DLD1 (cell line): Measurements from ENCODE around the gene CACNB1.

Experiments used
- in situ Hi-C: cut with HindIII; loops from 2 replicates; pipeline ENCODE4 v1.10.0; 2017; ENCODE audit warnings: low sequenced_read_pairs

The CACNB1 gene

DNA sequence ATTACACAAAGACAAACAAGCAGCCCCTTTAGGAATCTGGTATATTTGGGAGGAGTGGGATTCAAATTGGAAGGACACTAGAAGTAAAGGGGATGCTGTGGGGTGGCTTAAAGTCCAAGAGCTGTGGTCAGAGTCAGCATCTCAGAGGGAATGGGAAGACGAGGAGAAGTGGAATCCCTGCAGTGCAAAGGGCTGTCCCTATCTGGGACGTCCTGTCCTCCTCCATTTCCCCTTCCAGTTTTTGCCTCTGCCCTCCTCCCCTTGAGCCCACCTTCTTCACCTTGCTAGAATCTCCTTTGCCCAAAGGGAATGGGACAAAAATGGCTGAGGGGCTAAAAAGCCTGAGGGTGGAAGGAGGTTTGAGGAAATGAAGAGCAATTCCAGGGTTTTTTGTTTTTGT, 41.8 kb downstream of the CACNB1 start:
- in situ Hi-C loops, result no loop called here

DNA sequence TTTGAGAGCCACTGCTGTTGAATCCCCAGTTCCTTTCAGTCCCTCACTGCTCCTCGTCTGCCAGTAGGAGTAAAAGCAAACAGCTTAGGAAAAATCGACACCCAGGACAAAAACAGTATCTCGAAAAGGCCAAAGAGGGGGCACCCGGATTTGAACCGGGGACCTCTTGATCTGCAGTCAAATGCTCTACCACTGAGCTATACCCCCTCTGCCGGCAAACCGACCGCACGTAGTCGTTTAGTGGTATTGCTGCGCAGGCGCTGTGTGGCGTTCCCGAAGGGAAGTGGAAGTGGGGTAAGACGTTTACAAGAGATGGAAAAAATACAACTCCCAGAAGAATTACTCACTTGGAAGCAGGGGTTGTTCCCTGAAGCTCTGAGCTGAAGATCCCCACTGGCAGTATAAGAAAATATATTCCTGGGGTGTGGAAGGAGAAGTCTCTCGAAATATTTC, 43.8 kb downstream of the CACNB1 start:
- in situ Hi-C loops, result no loop called here

DNA sequence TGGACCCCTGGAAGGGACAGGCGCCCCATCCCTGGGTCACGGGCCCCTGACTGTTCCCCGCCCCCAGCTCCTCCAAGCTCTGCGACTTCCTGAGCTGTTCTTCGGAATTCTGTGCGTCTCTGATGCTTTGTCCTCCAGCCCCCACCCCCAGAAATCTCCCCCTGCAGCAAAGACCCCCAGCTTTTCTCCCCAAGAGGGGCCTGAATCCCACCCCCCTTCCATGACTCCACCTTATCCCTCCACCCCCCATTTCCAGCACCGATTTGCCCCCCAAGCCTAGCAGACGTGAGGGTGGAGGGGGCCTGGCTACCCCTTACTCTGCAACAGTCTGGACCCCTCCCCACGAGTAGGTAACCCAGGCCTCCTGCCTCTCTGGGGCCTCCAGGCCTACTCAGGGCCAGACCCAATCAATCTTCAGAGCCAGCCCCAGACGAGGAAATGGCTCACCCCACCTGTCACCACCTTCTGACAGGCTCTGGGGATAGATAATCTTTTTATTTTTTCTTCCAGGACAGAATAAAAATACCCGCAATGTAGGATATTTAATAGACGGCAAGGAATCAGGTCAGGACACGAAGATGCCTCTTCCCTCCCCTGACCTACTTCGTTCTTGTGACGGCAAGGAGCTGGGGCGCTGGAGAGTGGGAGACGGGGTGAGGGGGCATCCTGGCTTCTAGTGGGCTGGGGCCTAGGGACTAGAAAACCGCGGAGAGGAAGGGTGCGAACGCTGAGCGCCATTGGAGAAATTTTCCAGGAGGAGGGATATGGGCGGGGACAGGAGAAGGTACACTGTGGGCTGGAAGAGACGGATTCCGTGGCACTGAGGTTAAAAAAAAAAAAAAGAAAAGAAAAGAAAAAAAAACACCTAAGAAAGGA, 45.3 kb downstream of the CACNB1 start:
- in situ Hi-C loops, result no loop called here

DNA sequence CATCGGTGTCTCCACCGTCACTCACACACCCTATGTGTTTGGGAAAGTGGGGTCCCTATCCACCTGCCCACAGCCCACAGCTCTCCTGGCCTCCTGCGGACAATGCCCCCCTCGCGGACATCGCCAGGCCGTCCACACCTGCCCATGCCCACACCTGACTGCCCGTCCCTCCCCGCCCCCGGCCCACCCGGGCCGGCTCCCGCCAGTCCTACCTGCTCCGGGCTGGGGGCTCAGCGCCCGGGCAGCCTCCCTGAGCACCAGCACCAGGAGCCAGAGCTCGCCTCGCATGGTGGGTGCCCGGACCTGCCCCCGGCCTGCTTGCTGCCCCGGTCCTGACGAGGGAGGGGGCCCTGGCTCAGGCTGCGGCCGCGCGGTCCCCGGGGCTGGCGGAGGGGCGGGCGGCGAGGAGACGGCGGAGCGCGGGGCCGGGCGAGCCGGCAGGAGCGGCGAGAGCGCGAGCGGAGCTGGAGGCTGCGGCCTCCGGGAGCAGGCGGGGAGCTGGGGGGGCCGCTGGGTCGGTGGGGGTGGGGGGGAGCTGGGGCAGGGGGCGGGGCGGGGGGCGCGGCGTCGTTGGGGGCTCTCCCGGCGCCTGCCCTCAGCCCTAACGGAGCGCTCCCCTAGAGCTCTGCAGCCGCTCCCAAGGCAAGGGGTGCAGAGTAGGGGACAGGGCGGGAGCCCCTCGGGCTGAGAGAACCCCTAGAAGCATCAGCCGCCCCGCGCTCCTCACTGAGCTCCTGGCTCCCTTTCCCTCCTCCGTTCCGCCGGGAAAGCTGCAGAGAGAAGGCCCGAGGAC, 46.1 kb downstream of the CACNB1 start, which contains the start of gene PLXDC1:
PLXDC1 (minus strand) TSS at position 488 of the 793 bp plus-strand sequence; CDS start at position 288, 200 bp downstream.
- in situ Hi-C loops, result no loop called here

DNA sequence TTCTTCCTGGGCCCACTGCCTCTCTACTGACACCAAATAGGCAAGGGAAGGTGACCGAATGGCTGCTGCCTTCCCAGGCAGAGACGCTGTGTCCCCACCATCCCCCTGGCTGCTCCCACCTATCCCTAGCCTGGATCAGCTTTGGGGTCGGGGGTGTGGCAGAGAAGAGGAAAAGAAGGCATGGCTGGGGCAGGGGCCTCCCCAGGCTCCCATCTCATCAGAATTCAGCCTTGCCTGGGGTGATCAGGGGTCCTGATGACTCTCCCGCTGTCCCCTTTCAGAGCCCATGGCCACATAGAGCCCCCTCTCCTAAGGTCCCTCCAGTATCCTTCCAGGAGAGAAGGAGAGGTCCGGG, 46.7 kb downstream of the CACNB1 start:
- in situ Hi-C loops, result no loop called here

DNA sequence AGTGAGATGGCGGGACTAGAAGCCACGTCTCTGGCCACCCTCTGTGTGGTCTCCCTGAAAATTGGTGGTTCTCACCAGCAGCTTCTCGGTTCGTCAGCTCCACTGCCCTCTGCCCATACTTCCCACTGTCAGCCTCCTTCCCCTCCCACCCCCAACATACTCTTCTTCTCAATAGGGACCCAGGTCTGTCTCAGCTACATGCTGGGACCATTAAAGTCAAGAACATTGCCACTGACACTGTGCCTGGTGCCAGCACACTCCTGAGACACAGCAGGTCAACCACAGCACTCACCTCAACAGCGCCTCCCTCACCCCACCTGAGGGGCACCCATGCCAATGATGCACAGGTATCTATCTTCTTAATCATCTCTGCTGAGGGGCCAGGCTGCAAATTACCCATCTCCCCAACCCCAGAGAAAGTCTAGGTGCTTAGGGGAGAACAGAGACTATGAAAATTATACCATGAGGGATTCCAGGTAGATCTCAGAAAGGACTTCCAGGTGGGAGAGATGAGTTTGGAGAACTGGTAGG, 47.3 kb downstream of the CACNB1 start:
- in situ Hi-C loops, result no loop called here

DNA sequence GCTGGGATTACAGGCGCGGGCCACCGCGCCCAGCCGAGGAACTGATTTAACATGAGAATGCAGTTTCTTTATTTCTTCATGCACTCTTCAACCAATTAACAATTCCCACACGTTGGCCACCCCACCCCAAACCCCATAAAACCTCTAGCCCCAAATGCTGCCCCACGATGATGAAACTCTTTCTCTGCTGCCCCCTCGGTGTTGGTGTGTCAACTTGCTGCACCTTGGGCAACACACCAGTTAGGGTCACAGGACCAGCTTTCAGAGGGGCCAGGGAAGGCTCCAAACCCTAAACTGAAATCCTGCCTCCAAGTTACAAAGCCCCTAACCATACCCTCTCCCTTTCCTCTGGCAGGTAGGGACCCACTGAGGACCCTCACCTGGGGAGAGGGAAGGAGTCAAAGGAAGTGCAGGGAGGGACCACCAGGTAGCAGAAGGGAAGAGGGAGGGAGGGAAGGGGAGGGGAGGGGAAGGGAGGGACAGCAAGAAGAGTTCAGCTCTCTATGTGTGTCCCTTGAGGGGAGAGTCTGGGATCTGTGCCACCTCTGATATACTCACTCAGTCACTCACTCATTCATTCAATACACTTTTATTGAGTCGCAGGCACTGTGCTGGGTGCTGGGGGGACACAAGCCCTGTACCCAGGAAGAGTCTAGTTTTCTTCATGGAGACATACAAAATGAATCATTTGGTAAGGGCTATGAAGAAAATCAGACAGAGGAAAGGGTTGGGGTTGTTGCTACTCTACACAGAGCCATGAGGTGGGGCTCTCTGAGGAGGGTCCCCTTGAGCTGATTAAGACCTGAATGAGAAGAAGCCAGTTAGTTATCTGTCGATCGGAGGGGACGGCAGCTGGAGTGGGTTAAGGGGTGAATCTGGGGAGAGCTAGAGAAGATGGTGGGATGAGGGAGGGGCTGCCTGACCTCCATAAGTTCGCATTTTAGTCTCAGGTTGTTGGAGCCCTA, 50.0 kb downstream of the CACNB1 start:
- in situ Hi-C loops, result no loop called here

DNA sequence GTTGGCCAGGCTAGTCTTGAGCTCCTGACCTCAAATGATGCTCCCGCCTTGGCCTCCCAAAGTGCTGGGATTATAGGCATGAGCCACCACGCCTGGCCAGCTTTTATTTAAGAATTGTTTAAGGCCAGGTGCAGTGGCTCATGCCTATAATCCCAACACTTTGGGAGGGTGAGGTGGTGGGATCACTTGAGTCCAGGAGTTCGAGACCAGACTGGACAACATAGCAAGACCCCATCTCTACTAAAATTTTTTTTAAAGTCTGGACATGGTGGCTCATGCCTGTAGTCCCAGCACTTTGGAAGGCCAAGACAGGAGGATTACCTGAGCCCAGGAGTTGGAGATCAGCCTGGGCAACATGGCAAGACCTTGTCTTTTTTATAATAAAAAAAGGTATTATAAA, 51.2 kb downstream of the CACNB1 start:
- in situ Hi-C loops, result no loop called here

DNA sequence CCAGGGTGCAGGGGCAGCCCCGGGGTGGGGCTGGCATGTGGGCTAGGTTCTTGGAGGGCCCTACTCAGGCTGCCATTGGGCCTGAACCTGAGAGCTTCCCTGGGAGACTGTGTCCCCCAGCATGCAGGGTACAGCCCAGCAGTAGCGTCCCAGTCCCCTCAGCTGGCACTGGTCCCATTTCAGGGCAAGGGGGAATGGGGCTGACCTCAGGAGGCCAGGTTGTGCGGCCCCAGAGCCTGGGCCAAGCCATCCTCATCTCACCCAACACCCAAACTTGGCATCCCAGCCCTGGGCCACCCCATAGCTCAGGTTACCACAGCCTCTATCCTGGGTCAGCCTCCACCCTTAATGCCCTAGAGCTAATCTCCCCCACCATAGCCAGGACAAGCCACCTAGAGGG, 52.3 kb downstream of the CACNB1 start:
- in situ Hi-C loops, result no loop called here

DNA sequence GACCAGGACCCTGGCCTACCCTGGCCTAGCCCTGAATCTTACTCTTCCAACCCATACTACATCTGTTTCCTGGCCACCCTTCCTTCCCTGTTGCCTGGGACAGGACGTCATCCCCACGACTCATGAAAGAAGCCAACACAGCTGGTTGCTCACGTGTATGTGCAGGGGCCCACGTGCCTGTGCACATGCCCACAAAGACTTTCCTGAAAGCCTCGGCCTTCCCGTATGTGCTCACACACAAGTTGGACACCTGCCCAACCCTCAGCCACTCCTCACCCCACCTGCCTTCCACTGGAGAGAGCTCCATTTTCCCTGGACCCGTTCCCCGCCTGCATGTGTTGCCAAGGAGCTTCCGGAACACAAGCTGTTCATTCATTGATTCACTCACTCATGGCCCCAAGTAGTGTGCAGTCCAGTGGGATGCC, 53.0 kb downstream of the CACNB1 start:
- in situ Hi-C loops, result no loop called here

DNA sequence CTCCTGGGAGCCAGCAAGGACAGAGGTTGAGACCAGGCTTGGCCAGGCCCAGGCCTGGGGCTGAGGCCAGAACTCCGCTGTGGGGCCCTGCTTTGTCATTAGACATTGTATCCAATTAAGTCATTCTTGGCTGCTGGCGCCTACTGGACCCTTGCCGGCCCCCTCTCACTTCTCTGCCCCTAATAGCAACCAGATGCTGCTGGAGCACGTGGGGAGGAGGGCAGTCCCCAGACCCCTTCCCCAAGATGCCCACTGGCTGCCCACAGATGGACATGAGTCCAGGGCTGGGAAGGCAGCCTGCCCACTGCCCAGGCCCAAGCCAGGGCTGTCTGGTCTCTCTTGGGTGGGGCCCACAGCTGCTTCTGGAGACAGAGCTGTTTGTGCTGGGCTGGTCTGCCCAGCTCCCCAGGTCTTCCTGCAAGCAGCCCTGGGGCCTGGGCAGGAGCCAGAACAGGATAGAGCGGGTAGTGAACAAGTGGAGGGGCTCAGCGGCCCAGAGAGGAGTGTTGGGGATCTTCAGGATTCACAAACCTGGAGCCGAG, 53.8 kb downstream of the CACNB1 start:
- in situ Hi-C loops, result no loop called here

DNA sequence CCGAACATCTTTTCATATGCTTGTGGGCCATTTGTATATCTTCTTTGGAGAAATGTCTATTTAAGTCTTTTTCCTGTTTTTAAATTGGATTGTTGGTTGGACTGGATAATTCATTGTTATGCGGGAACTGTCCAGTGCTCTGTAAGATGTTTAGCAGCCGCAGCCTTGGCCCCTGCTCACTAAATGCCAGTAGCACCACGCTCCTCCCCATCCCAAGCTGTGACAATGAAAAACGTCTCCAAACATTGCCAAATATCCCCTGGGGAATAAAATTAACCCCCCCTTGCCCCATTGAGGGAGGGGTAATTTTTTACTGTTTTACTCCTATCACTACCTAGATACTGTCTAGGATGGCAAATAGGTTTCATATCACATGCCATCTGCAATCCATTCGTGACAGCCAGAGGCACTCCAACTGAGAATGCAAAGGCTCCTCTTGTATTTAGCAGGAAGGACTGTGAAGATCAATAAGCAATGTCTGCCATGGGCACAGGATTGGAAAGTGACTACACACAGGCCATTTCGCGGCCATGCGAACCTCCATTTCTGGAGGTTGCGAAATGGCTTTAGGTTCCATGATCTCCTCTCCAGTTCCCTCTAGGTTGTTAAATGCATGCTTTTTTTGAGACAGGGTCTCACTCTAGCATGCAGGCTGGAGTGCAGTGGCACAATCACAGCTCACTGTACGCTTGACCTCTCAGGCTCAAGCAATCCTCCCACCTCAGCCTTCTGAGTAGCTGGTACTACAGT, 55.4 kb downstream of the CACNB1 start:
- in situ Hi-C loops, result no loop called here

DNA sequence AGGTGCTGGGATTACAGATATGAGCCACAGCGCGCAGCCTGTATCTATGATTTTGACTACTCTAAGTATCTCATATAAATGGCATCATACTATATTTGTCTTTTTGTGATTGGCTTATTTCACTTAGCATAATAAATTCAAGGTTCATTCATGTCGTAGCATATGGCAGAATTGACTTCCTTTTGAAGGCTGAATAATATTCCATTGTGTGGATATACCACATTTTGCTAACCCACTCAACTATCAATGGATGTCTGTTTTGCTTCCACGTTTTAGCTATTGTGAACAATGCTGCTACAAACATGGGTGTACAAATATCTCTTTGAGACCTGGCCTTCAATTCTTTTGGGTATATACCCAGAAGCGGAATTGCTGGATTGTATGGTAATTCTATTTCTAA, 56.2 kb downstream of the CACNB1 start:
- in situ Hi-C loops, result no loop called here

DNA sequence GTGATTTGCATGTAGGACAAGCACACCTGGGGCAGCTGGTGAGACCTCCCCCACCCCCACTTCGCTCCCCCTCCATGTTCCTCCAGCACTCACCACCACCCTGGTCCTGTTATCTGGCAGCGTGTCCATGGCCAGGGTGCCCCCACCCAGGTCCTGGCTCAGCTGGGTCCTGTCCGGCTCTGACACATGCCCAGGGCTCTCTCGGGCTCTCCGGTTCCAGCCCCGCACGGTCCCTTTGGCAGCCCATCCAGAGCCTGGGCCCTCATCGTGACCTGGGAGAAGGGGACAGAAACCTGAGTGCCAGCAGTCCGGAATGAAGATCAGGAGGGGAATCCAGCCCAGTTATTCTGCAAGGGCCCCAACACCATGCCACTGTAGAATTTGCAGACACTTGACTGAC, 57.9 kb downstream of the CACNB1 start:
- in situ Hi-C loops, result no loop called here

DNA sequence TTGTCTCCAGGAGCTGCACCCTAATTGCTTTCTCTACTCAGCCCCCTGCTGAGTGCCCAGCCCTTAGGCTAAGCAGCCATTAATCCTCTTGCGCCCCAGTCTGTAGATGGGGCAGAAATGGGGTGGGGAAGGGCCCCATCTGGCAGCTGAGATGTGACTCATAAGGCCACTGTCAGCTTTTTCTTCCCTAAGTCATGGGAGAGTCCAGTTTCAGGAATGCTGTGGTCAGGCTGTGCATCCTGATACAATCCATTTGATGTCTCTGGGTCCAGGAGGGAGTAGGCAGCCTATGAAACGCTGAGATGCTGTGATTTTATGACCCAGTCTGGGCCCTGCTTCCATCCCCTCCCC, 58.3 kb downstream of the CACNB1 start:
- in situ Hi-C loops, result no loop called here

DNA sequence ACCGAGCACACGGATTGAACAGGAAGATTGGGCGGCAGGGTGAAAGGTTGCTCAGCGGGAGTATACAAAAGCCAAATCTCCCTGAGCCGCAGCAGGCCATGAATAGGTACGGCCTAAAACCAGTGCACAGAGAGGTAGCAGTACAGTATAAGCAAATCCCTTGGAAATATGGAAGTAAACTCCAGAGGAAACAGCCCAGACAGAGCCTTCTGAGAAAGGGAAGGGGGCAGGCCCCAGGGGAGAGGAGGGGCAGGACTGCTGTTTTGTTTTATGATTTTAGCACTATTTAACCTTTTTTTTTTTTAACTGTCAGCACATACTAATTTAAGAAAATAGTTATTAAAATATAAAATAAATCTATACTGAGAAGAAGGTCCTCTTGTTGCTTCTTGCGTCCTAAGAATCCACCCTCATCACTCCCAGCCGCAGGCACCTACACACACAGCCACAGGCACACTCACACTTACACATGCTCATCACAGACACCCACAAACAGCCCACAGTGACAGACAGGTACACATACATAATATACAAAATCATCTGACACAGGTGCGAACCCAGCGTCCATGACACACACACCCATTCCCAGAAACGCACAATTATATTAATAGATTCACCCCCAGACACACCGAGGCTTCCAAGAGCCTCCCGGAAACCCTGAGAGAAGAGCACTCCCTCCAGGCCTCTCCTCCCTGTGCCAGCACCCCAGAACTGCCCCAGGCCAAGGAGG, 58.9 kb downstream of the CACNB1 start:
- in situ Hi-C loops, result no loop called here

DNA sequence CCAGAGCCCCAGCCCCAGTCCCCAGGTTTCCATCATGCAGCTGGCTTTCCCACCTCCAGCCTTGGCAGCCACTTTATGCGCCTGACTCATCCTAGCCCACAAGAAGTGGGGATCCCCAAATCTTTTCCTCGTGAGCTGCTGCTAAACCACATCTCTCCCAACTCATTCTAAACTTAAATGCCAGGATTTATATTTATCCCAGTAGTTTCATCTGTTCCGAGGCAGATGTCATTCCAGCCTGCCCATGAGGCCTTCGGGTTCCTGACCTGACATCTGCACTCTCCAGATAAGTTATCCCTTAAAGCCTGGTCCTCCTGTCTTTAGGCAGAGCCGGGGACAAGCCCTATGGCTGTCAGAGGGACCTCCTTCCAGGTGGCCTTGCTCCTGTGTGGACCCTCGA, 62.6 kb downstream of the CACNB1 start:
- in situ Hi-C loops, result no loop called here

DNA sequence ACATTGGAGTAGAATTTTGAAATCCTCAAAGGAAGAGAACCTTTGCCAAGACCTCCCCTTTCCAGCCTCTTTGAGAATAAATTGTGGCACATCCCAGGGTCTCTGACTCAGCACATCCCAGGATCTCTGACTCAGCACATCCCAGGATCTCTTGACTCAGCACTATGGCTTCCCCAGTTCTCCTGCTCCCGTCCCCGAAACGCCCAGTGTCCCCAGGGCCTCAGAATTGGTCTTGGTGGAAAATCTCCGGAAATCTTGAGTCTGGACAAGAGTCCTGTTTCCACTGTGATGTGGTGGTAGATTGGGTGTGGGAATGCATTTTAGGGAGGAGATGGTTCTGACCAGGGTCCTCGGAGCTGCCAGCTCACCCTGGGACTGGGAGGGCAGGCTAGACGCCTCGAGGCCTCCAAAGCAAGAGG, 65.3 kb downstream of the CACNB1 start:
- in situ Hi-C loops, result no loop called here

DNA sequence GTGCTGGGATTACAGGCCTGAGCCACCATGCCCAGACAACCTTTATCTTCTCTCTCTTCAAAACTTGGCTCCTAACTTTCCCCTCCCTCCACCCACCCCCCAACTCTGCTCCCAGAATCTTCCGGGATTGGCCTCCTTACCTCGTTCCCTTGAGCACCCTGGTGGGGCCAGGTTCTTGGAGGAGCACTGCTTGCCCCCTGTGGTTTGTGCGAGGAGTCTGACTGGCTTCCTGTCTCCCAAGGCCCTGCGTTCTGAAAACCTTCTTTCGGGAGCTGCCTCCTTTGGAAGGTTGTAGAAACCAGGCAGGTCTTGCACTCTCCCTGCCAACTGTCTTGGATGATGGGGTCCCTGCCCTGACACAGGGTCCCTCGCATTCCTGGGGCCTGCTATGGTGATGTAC, 65.9 kb downstream of the CACNB1 start:
- in situ Hi-C loops, result no loop called here
